Fibroblast of mammary gland (primary cell): Measurements from ENCODE around the gene TXNL4A.

Experiments
- DNase-seq: peaks from one replicate; pipeline ENCODE4 v3.0.0-alpha.2; 2010; ENCODE audit warnings: low read depth
- H3K4me3 ChIP-seq: 2 replicates; pipeline ENCODE4 v1.5.1; 2011; ENCODE audit warnings: low read depth, mild to moderate bottlenecking, low read length, moderate library complexity; ENCODE audit not compliant: control insufficient read depth
- CTCF ChIP-seq: conservative IDR thresholded peaks from 2 replicates; pipeline ENCODE4 v1.5.1; 2011; ENCODE audit warnings: low read depth, low read length, inconsistent platforms; ENCODE audit not compliant: control insufficient read depth, insufficient read depth

TXNL4A gene

GRCh38 chr18:79989195-79989497 is 783 bp upstream of the TXNL4A start:
- no peak for TF ChIP-seq CTCF
- peak overlapping the region; percentile 74 for H3K4me3 ChIP-seq
- DNase-seq: no peak

GRCh38 chr18:79988071-79988450 is 302 bp downstream of the TXNL4A start:
- peak; percentile 39 for DNase-seq
- H3K4me3 ChIP-seq: peak overlapping the region; percentile 74
- TF ChIP-seq CTCF: no peak

GRCh38 chr18:79987566-79987965 is 797 bp downstream of the TXNL4A start:
- TF ChIP-seq CTCF: no peak
- peak overlapping the region; percentile 74 for H3K4me3 ChIP-seq
- DNase-seq: peak; percentile 43

GRCh38 chr18:79986726-79987125 is 1.6 kb downstream of the TXNL4A start:
- DNase-seq: no peak
- peak overlapping the region; percentile 74 for H3K4me3 ChIP-seq
- TF ChIP-seq CTCF: no peak

- TF ChIP-seq CTCF: no peak
- DNase-seq: no peak
- H3K4me3 ChIP-seq: no peak overlapping the region
These were observed 3.2 kb downstream of the TXNL4A start for GRCh38 chr18:79985172-79985571.

GRCh38 chr18:79983793-79984192 is 4.6 kb downstream of the TXNL4A start:
- DNase-seq: no peak
- H3K4me3 ChIP-seq: no peak overlapping the region

More at GRCh38 chr18:79983793-79984192, 4.6 kb downstream of the TXNL4A start:
- TF ChIP-seq CTCF: no peak
